PC-9 (cell line): ENCODE data around the gene RIPK4. TPM values are rescaled to one million over a fixed set of nuclear protein-coding genes. Genes with fewer than 3 reads are reported as not detected.

Experiments used
- BruUV-seq: library from RNA; stranded (reverse); fragments of 400-500 nt; replicated peaks from 2 replicates; lab custom pipeline; 2021; lab: Mats Ljungman, UMichigan
- CTCF ChIA-PET: fragments of 300-600 bp; sonication (Branson Sonifier 250); formaldehyde crosslinking; loops from one replicate; lab custom pipeline; 2022; ENCODE audit warnings: antibody characterized with exemption; lab: Charles Lee
- POLR2A ChIA-PET: fragments of 300-600 bp; sonication (Branson Sonifier 250); formaldehyde crosslinking; loops from one replicate; lab custom pipeline; 2022; ENCODE audit warnings: antibody characterized with exemption; ENCODE audit not compliant: unreplicated experiment; lab: Charles Lee
- DNase-seq, 2 experiments: peaks; one replicate each; pipeline versions ENCODE4 v3.0.0 to v3.0.0-alpha.2; 2015 to 2022; ENCODE audit warnings: mixed read lengths in 1 of 2
- H2AFZ ChIP-seq: fragments of 200-600 bp; sonication (generic); 2 replicates; pipeline ENCODE4 v1.8.1; 2017; ENCODE audit warnings: antibody characterized with exemption
- H3F3A ChIP-seq: fragments of 200-600 bp; sonication (generic); 2 replicates; pipeline ENCODE4 v1.8.1; 2017; ENCODE audit warnings: antibody characterized with exemption, mild to moderate bottlenecking, low read depth; ENCODE audit not compliant: insufficient read depth
- H3K27ac ChIP-seq: fragments of 200-600 bp; sonication (generic); 2 replicates; pipeline ENCODE4 v1.6.1; 2016; ENCODE audit warnings: mixed run types
- H3K27me3 ChIP-seq: fragments of 200-600 bp; sonication (generic); 2 replicates; pipeline ENCODE4 v1.6.1; 2016; ENCODE audit warnings: low read depth, mixed run types; ENCODE audit not compliant: insufficient read depth
- H3K36me3 ChIP-seq: fragments of 200-600 bp; sonication (generic); 2 replicates; pipeline ENCODE4 v1.6.1; 2016; ENCODE audit warnings: low read depth, mixed run types
- H3K4me1 ChIP-seq: fragments of 200-600 bp; sonication (generic); replicated peaks from 2 replicates; pipeline ENCODE4 v1.6.1; 2016; ENCODE audit warnings: mixed run types; ENCODE audit not compliant: insufficient read depth
- H3K4me2 ChIP-seq: fragments of 200-600 bp; sonication (generic); 2 replicates; pipeline ENCODE4 v1.6.1; 2017; ENCODE audit warnings: mixed run types
- H3K4me3 ChIP-seq: fragments of 200-600 bp; sonication (generic); 2 replicates; pipeline ENCODE4 v1.6.1; 2016; ENCODE audit warnings: mixed run types
- H3K79me2 ChIP-seq: fragments of 200-600 bp; sonication (generic); 2 replicates; pipeline ENCODE4 v1.6.1; 2017; ENCODE audit warnings: low read depth, mixed run types
- H3K9me2 ChIP-seq: fragments of 200-600 bp; sonication (generic); 2 replicates; pipeline ENCODE4 v1.8.1; 2017; ENCODE audit warnings: mild to moderate bottlenecking; ENCODE audit not compliant: insufficient read depth
- H3K9me3 ChIP-seq: fragments of 200-600 bp; sonication (generic); 2 replicates; pipeline ENCODE4 v1.8.1; 2016; ENCODE audit warnings: low read depth; ENCODE audit not compliant: insufficient read depth
- H4K20me1 ChIP-seq: fragments of 200-600 bp; sonication (generic); 2 replicates; pipeline ENCODE4 v1.8.1; 2017; ENCODE audit not compliant: insufficient read depth
- CTCF ChIP-seq: fragments of 200-600 bp; sonication (generic); conservative IDR thresholded peaks from 2 replicates; pipeline ENCODE4 v1.6.1; 2017; ENCODE audit warnings: mixed run types, antibody characterized with exemption, mild to moderate bottlenecking, moderate library complexity
- EZH2 ChIP-seq: fragments of 200-600 bp; sonication (generic); IDR thresholded peaks from 2 replicates; pipeline ENCODE4 v1.8.0; 2017; ENCODE audit warnings: antibody characterized with exemption, low read depth
- intact Hi-C: fragments of 100-400 bp; cut with micrococcal nuclease; formaldehyde crosslinking; loops from one replicate; pipeline ENCODE4 v1.10.0; 2022; ENCODE audit not compliant: unreplicated experiment
- total RNA-seq: library from RNA; stranded (reverse); gene quantifications from 2 replicates; pipeline ENCODE4 v1.2.3, GENCODE V29; 2021

The RIPK4 gene
- total RNA-seq, 1 experiment from 2014 or later, result 30.1 TPM

GRCh38 chr21:41765973-41766882 is 624 bp downstream of the RIPK4 start:
- Histone ChIP-seq H3F3A (peaks cover 57% of the 10 kb centered on the region), H4K20me1 (peaks cover 49% of the 10 kb centered on the region), H3K79me2 (peaks cover 76% of the 10 kb centered on the region), H3K36me3 (peaks cover 45% of the 10 kb centered on the region), H3K9me3 (no peaks in the 10 kb centered on the region), H2AFZ (no peak overlapping the region), H3K4me3 (peak overlapping the region; percentile 100), H3K4me2 (peak overlapping the region; percentile 96), H3K27me3 (no peaks in the 10 kb centered on the region), H3K27ac (peak overlapping the region; percentile 99), H3K4me1 (peaks cover 12% of the 10 kb centered on the region), H3K9me2 (no peaks in the 10 kb centered on the region)
- intact Hi-C loops, result loop anchor here (2.0 kb wide), 1 partner anchor 51 kb away; no protein-coding TSS in a partner anchor
- TF ChIP-seq EZH2, result no peak
- no peak for TF ChIP-seq CTCF
- no peak for DNase-seq
- ChIA-PET CTCF (no interaction called here), POLR2A (interaction anchor here (0.5 to 0.6 kb wide), 2 partner anchors 88 to 92 kb away, joined by 3 to 4 read pairs; no protein-coding TSS in a partner anchor)
- BruUV-seq, result no TSS peak

- H3K4me3 ChIP-seq, result peak overlapping the region; percentile 100
- H3K36me3 ChIP-seq, result peaks cover 45% of the 10 kb centered on the region
- no peaks in the 10 kb centered on the region for H3K27me3 ChIP-seq
- peak overlapping the region; percentile 96 for H3K4me2 ChIP-seq
- ChIA-PET POLR2A (interaction anchor here (0.5 to 0.6 kb wide), 2 partner anchors 87 to 92 kb away, joined by 3 to 4 read pairs; no protein-coding TSS in a partner anchor), CTCF (interaction anchor here (0.6 kb wide), 1 partner anchor 135 kb away, joined by 5 read pairs; no protein-coding TSS in a partner anchor)
- peaks cover 57% of the 10 kb centered on the region for H4K20me1 ChIP-seq
- H3K9me3 ChIP-seq, result no peaks in the 10 kb centered on the region
- no peak overlapping the region for H2AFZ ChIP-seq
- DNase-seq, result no peak
- peaks cover 65% of the 10 kb centered on the region for H3F3A ChIP-seq
- TSS peak; percentile 58 for BruUV-seq
- peaks cover 18% of the 10 kb centered on the region for H3K4me1 ChIP-seq
- TF ChIP-seq CTCF, result no peak
- TF ChIP-seq EZH2, result no peak
- intact Hi-C loops, result no loop called here
- H3K9me2 ChIP-seq, result no peaks in the 10 kb centered on the region
- peaks cover 84% of the 10 kb centered on the region for H3K79me2 ChIP-seq
- peak overlapping the region; percentile 99 for H3K27ac ChIP-seq
Measured at GRCh38 chr21:41765420-41765821, 1.4 kb downstream of the RIPK4 start.

GRCh38 chr21:41764558-41765419 is 2.1 kb downstream of the RIPK4 start:
- no peaks in the 10 kb centered on the region for H3K27me3 ChIP-seq
- peaks cover 90% of the 10 kb centered on the region for H3K79me2 ChIP-seq
- peak overlapping the region; percentile 99 for H3K27ac ChIP-seq
- TF ChIP-seq CTCF, result no peak
- no peak for TF ChIP-seq EZH2
- CTCF ChIA-PET, result interaction anchor here (0.6 kb wide), 1 partner anchor 135 kb away, joined by 5 read pairs; no protein-coding TSS in a partner anchor
- no TSS peak for BruUV-seq
- intact Hi-C loops, result no loop called here
- peaks cover 45% of the 10 kb centered on the region for H3K36me3 ChIP-seq
- DNase-seq, result peak in 1 of 2 experiments; percentile 38
- H2AFZ ChIP-seq, result no peak overlapping the region
- no peaks in the 10 kb centered on the region for H3K9me3 ChIP-seq
- H3K4me2 ChIP-seq, result peak overlapping the region; percentile 96
- POLR2A ChIA-PET, result interaction anchor here (0.5 to 0.6 kb wide), 3 partner anchors 37 to 124 kb away, joined by 3 to 4 read pairs (median 4); no protein-coding TSS in a partner anchor
- H3K9me2 ChIP-seq, result no peaks in the 10 kb centered on the region
- peaks cover 71% of the 10 kb centered on the region for H3F3A ChIP-seq
- H4K20me1 ChIP-seq, result peaks cover 64% of the 10 kb centered on the region
- peak overlapping the region; percentile 100 for H3K4me3 ChIP-seq
- peaks cover 18% of the 10 kb centered on the region for H3K4me1 ChIP-seq
